T-helper 2 cell (primary cell): Measurements from ENCODE around the gene SUN3.
"Not testable (repeated sequence)": the region's sequence is repeated elsewhere in the genome, so short reads cannot be mapped to it uniquely, and the experiment has no call there.

ENCODE experiments used
- DNase-seq, 5 experiments: peaks; one replicate each; pipeline versions ENCODE4 v3.0.0 to v3.0.0-alpha.2; 2012 to 2022

SUN3 gene

DNA sequence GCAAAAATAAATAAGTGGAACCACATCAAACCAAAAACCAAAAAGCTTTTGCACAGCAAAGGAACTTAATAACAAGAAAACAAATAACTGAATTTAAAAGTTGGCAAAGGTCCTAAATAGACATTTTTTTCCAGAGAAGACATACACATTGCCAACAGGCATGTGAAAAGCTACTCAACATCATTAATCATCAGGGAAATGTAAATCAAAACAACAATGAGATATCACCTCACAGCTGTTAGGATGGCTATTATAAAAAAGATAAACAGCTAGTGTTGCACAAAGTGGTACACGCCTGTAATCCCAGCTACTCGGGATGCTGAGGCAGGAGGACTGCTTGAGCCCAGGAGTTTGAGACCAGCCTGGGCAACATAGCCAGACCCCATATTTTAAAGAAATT is 2.2 kb upstream of the SUN3 start:
- no peak for DNase-seq

DNA sequence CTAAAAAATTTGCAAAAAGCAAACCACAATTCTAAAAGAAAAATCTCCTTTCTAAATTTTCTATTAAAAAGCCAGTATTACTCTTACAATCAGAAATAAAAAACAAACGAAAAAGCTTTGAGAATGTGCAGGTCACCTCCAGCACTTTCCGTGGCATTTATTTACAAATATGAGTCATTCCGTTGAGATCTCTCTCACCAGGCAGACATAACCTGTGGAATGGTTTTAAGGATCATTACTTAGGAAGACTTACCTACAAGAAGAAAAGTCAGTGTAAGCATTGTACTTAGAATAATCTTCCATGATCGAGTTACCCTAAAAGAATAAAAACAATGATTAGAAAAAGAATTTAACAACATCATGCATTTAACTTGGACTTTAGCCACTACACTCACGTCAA is 3.3 kb downstream of the SUN3 start:
- no peak for DNase-seq

DNA sequence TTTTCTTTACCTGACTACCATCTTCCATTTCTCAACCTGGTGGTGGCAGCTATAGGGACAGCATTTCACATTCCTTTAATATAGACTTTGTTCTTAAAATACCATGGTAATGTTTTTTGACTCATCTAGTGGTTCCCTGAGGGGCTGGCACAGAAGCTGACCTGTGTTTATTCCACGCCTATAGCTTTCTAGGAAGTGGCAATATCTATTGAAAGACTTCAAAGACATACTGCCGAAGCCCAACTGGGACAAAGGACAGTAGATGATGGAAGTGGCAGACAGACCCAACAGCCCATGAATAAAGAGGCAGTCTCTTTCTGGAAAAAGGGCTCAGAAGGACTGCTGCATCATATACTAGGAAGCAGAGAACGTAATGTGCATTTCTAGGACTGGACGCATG is 11.2 kb downstream of the SUN3 start:
- DNase-seq: no peak

DNA sequence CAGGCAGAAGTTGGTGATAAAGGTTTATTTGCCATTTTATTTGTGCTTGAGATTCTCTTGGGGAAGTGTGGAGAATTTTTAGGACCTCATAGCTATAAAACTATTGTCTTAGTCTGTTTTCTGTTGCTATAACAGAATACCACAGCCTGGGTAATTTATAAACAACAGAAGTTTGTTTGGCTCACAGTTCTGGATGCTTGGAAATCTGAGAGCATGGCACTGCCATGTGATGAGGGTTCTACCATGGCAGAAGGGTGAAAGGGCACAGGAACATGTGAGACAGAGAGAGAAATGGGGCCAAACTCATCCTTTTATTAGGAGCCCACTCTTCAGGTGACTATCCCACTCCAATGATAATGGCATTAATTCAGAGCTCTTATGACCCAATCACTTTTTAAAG is 12.3 kb downstream of the SUN3 start:
- no peak for DNase-seq

DNA sequence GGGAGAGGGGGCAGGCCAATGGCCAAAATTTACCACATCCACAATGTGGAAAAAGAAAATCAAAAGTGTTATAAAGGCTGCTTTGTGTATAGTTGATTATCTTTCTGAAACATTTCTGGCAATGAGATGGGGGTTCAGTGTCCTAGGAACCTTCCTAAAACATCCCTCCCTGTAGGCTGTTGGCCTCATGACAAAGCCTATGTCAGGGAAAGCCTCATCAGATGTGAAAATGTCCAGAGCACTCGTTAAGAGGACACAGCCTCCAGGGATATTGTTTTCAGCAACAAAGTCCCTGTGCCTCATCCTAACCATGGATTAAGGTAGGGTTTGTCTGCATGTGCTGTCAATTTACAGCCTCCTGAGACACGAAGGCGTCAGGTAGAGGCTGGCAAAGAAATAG is 17.0 kb downstream of the SUN3 start:
- DNase-seq: no peak

DNA sequence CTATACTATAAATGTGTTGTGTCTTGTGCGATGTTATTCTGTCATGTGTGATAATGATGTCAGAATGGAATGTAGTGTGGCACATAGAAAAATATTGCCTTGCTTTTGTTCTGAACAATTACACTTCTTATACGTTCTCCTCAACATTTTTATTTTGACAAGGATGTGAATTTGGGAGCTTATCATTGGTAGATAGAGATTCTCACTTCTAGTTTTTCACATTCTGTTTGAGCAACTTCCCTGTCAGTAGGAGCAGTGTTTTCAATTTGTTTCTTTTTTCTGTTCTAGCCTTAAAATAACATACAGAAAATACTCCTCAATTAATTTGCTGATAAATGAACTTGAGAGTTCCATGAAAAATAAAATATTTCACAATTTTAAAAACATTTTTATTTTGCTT is 17.6 kb downstream of the SUN3 start:
- no peak for DNase-seq

DNA sequence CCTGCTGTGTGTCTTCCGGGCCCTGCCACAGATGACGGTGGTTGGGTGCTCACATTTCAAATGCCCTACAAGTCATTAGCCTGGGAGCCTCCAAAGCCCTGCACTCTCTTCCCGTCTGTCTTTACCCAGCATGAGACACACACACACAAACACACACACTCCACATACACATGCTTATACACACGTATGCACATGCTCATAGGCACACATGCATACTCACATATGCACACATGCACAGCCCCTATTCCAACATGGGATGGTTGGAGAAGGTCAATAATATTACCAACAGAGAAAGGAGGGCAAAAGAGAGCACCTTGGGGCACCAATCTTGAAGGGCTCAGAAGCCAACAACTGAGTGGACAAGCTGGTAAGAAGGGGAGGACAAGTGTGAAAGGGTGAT is 19.0 kb downstream of the SUN3 start:
- no peak for DNase-seq

DNA sequence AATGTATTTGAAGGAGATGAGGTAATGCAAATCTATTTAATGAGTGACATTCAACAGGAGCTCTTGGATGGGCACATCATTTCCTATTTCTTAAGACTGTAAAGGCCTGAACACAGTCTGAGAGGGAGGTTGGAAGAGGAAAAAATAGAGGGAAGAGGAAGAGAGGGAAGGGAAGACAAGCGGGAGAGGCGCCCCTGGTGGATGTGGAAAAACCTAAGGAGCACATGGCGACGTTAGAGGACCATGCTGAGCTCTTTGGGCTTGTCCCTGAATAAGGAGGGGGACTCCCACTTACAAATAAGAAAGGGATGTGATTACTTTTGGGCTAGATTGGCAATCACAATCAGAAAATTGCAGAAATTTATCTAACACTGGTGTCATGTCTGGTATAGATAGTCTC is 19.6 kb downstream of the SUN3 start:
- DNase-seq: no peak

DNA sequence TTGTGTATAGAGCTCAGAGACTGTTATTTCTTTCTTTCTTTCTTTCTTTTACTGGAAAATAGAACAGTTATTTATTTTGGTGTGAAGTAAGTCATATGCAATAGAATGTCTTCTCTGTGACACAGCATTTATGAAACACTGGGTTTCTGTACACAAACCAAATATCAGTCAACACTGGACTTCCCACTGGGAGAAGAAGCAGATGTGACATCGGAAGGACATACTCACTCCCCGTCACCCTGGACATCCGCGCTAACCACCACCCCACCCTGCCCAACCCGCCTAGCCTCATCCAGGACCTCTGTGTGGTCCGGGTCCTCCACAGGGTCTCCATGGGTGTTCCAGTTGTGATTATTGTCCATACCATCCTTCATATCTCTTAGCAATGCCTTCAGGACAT is 22.0 kb downstream of the SUN3 start:
- no peak for DNase-seq

DNA sequence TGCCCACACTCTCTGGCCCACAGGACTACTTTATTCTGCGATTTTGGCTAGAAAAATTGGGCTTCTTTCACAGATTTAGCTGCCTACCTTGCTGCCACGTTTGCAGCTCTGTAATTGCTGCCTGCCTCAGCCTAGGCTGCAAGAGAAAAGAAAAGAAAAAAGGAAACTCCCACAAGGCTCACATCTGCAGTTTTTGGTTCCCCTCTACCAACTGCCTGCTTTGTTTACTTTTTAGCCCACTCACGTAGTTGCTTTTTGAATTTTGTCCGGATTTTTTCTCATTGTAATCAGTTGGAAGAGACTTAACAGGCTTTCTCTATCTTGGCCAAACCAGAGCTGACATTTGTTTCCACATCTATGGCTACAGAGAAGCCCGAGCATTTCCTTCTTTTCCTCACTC is 24.3 kb downstream of the SUN3 start:
- no peak for DNase-seq

DNA sequence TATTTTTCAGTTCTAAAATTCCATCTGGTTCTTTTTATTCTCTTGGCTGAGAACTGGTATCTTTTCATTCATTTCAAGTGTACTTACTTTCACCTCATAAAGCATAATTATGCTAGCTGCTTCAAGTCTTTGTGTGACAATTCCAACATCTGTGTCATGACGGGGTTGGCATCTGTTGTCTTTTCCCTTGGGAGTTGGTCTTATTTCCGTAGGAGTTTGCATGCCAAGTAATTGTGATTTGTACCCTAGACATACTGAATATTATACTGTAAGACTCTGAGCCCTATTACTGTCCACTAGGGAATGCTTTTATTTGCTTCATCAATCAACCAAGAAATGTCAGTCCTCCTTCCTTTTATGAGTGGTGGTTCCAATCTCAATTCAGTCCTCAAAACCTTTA is 24.9 kb downstream of the SUN3 start:
- no peak for DNase-seq

DNA sequence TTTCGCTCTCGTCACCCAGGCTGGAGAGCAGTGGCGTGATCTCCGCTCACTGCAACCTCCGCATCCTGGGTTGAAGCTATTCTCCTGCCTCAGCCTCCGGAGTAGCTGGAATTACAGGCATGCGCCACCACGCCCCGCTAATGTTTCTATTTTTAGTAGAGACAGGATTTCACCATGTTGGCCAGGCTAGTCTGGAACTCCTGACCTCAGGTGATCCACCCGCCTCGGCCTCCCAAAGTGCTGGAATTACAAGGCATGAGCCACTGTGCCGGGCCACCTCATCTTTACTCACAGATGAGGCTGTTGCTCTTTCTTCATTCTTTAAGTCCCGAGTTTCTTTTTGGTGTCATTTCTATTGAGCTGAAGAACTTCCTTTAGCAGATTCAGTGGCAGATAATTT is 28.7 kb downstream of the SUN3 start:
- DNase-seq: not testable (repeated sequence)

DNA sequence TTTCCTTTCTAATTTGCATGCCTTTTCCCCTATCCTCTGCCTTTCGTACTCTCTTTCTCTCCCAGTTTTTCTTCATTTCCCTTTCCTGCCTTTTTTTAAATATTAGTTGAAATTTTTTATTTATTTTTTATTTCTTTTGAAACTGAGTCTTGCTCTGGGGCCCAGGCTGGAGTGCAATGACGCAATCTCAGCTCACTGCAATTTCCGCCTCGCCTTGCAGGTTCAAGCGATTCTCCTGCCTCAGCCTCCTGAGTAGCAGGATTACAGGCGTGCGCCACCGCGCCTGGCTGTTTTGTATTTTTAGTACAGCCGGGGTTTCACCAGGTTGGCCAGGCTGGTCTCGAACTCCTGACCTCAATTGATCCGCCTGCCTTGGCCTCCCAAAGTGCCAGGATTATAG is 29.5 kb downstream of the SUN3 start:
- DNase-seq: no peak

DNA sequence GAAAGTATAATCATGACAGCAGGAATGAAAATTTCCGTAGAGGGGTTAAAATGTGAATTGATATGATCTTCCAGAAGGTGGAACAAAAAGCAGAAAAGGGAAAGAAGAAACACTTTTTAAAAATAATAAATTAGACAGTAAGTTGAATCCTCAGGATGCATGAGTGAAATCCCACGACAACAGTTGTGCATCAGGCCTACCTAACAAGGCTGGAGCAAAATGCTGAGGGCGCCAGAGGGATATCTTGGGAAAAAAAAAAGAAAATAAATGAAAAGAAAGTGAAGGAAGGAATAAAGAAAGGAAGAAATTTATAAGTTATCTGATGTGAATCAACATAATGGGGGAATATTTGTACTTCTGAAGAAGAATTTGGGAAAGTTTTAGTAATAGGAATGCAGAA is 36.5 kb downstream of the SUN3 start:
- no peak for DNase-seq

DNA sequence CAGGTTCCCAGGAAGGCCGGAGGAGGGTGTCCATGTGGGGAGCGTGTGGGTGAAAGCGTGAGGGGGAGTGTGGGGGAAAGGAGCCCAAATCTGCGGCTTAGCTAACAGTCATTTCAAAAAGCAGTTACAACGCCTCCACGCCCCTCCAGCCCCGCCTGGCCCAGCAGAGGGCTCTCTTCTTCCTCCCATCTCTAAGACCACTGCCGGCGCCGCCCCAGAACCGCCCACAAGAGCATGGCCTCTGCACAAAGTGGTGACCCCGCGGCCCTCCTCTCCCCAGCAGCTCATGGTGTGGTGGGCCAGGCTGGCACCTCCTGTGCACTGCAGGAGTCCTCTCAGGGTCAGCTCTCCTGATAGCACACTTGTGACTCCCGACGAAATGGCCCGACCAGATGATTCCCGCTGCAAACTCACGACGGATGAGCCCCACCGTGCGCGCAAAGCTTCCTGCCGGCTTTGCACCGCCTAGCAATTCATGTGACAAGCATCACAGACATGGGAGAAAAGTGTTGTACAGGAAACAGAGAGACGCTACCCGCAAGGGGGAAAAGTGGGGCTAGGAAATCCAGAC is 37.1 kb downstream of the SUN3 start:
- DNase-seq: peak; percentile 64 to 92 (median 71)

DNA sequence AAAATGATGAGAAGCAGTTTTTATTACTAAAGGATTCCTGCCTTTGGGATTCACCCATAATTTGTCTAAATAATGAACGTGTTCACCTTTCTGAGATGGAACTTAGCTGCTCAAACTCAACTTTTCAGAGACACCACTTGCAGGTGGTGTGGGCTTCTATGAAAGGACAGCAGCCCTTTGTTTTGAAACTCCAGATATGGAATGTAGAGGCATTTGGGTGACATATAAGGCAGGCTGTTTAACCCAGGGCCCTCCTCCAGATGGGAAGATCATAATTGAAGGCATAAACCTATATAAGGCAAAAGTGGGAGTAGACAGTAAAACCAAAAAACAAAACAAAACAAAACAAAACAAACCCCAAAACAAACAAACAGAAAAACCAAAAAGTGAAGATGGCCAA is 37.6 kb downstream of the SUN3 start:
- DNase-seq: no peak

DNA sequence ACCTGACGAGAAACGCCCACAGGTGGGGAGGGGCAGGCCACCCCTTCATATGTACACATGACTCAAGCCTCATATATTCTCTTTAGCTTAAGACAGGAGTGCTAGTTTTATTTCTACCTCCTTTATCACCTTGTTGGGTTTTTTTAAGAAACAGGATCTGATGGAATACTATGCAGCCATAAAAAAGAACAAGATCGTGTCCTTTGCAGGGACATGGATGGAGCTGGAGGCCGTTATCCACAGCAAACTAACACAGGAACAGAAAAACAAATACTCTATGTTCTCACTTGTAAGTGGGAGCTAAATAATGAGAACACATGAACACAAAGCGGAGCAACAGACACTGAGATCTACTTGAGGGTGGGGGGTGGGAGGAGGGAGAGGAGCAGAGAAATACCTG is 38.3 kb downstream of the SUN3 start:
- DNase-seq: no peak

DNA sequence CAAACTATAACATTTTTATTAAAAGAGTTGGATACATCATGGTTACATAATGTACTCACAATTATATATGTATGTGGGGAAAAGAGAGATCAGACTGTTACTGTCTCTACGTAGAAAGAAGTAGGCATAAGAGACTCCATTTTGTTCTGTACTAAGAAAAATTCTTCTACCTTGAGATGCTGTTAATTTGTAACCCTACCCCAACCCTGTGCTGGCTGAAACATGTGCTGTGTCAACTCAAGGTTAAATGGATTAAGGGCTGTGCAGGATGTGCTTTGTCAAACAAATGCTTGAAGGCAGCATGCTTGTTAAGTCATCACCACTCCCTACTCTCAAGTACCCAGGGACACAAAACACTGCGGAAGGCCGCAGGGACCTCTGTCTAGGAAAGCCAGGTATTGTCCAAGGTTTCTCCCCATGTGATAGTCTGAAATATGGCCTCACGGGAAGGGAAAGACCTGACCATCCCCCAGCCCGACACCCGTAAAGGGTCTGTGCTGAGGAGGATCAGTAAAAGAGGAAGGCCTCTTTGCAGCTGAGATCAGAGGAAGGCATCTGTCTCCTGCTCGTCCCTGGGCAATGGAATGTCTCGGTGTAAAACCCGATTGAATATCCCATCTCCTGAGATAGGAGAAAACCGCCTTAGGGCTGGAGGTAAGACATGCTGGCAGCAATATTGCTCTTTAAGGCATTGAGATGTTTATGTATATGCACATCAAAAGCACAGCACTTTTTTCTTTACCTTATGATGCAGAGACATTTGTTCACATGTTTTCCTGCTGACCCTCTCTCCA is 39.1 kb downstream of the SUN3 start:
- not testable (repeated sequence) for DNase-seq

DNA sequence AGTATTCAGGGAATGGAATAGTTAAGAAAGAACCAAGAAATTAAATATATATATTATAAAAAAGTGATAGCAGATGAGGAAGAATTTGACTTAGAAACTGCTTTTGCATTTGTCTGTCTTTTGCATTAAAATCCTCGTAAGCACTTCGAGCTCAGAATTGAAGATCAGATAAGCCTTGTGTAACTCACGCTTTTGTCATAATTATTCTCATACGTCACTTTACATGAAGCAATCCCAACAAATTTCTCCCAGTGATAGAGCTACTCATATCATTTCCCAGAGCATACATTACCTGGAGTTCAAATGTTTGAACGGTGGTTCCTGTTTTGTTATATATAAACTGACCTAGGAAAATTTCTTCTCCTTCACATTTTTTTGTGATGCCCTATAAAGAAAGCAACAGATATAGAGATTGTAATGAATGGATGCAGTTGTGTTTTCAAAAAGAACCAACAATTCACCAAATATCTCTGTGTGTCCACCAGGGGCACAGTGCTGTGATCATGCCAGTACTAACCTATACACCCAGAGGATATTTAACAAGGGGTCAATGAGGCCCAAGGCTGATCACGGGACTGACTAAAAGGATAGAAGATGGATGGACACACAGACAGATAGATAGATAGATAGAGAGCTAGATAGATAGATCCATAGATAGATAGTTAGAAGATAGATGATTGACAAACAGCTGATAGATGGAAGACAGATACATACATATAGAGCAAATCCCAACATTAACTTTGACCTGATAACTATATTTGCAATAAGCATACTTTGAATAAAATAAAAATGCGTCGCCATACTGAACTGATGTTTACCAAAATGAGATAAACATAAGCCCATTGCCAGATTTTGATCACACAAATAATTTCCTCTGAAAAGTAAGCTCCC is 40.2 kb downstream of the SUN3 start:
- DNase-seq: peak in 1 of 5 experiments; percentile 26

DNA sequence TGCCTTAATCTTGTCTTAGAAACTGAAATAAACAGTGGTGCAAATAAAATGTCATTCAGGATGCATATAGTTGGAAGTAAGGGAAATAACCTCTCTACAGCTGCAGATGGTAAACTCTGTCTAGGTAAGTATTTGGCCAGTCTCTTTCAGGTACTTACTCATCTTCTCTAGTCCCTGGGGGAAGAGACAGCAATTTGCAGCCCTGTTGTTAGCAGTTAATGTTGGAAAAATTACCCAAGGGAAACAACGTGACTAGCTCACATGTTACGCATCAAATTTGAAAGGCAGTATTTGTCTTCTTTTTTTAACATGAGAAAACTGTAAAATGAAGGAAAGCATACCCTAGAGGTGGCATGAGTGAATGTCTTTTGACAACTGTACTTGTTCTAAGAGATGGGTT is 46.3 kb downstream of the SUN3 start:
- no peak for DNase-seq

DNA sequence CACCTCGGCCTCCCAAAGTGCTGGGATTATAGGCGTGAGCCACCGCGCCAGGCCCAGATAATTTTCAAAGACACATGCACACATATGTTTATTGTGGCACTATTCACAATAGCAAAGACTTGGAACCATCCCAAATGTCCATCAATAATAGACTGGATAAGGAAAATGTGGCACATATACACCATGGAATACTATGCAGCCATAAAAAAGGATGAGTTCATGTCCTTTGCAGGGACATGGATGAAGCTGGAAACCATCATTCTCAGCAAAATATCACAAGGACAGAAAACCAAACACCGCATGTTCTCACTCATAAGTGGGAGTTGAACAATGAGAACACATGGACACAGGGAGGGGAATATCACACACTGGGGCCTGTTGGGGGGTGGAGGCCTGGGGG is 48.3 kb downstream of the SUN3 start:
- not testable (repeated sequence) for DNase-seq

DNA sequence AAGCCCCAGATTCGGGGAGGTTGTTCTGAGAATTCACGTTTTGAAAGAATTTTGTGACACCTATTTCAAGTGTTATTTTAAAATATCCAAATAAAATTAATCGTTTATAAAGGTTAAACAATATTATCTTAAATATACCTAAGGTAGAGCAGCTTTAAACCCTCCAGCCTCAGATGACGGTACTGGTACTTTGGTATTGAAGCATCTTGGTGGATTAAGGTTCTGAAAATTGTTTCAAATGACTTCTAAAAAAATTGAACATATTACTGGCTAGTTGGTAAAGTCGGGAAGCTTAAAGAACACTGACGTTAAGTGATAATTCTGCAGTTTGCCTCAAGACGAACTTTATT is 49.1 kb downstream of the SUN3 start:
- no peak for DNase-seq

DNA sequence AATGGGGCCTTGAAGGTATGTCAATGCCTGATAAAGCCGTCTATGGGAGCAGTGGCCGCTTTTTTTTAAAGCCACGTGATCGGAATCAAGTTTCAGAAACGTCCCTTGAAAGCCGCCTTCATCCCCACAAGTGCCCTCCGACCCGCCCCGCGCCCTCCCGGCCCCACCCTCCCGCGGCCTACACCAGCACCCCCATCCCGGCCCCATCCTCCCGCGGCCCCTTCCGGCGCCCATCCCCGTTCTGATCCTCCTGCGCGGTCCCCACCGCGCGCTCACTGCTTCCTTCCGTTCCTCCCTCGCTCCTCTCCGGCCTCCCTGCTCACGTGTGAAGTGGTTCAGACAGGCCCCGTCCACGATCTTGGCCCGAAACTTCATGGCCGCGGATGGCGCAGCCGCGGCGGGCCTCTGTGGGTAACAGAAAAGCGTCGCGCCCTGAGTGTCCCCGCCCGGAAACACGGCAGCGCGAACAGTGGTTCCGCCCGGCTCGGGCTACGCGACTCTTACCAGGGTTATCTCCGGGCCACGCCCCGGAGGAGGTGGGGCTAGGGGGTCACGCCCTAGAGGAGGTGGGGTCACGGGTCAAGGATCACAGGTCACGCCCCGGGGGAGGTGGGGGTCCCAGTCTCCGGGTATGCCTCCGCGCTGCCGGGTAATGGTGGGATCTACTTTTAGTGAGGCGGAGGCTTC is 49.6 kb downstream of the SUN3 start, which contains the start of gene HUS1:
HUS1 (minus strand) TSS at position 471 of the 687 bp plus-strand sequence; CDS start at position 375, 96 bp downstream.
- DNase-seq: peak; percentile 75 to 97 (median 85)
